ENCODE results near the gene KDM3B.

- no peak for TF ChIP-seq POLR2A (IDR thresholded peaks at IDR 0.05)
- TF ChIP-seq, protein P1, sequence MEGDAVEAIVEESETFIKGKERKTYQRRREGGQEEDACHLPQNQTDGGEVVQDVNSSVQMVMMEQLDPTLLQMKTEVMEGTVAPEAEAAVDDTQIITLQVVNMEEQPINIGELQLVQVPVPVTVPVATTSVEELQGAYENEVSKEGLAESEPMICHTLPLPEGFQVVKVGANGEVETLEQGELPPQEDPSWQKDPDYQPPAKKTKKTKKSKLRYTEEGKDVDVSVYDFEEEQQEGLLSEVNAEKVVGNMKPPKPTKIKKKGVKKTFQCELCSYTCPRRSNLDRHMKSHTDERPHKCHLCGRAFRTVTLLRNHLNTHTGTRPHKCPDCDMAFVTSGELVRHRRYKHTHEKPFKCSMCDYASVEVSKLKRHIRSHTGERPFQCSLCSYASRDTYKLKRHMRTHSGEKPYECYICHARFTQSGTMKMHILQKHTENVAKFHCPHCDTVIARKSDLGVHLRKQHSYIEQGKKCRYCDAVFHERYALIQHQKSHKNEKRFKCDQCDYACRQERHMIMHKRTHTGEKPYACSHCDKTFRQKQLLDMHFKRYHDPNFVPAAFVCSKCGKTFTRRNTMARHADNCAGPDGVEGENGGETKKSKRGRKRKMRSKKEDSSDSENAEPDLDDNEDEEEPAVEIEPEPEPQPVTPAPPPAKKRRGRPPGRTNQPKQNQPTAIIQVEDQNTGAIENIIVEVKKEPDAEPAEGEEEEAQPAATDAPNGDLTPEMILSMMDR (IDR thresholded peaks at IDR 0.05), result no peak
These were observed 15.4 kb upstream of the KDM3B start for GRCh38 chr5:138336952-138337684.

Measured in tibial nerve (tissue), 3 donors.